ENCODE data around the gene TOGARAM2. TPM values are rescaled to one million over a fixed set of nuclear protein-coding genes. Genes with fewer than 3 reads are reported as not detected.

Gene TOGARAM2
- total and polyA plus RNA-seq, 10 donors = 3.0 to 19.9 (median 8.6) TPM

DNA sequence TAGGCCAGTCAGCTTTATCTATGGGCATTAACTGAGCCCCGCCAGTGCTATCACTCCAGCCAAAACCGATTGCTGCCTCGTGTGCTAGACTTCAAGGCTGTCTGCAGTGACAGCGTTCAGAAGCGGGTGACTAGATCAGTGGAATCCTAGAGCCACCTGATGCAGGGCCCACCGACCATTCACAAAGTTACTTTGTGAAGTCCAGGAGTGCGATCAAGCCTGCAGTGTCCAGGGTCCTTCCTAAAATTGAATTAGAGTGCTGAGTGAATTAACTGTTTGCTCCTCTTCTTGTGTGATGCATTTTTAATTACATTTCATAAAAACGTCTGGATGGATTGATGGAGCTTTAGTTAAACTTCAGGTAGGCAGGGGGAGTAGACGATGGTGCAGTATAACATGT is 79.3 kb downstream of the TOGARAM2 start:
- WGBS, 5 donors = 77 to 85% (median 83%) methylated on average over 9 of the region's 9 CpGs
- Histone ChIP-seq H3K27ac (no peak overlapping the region), H3K36me3 (no peaks in the 10 kb centered on the region), H3K9me3 (no peaks in the 10 kb centered on the region), H3K4me3 (no peak overlapping the region), H3K4me1 (peaks cover 0 to 20% (median under 1%) of the 10 kb centered on the region in 6 donors), H3K27me3 (replicated peaks in 1 of 7) (no peaks in the 10 kb centered on the region)
- TF ChIP-seq, protein P1, sequence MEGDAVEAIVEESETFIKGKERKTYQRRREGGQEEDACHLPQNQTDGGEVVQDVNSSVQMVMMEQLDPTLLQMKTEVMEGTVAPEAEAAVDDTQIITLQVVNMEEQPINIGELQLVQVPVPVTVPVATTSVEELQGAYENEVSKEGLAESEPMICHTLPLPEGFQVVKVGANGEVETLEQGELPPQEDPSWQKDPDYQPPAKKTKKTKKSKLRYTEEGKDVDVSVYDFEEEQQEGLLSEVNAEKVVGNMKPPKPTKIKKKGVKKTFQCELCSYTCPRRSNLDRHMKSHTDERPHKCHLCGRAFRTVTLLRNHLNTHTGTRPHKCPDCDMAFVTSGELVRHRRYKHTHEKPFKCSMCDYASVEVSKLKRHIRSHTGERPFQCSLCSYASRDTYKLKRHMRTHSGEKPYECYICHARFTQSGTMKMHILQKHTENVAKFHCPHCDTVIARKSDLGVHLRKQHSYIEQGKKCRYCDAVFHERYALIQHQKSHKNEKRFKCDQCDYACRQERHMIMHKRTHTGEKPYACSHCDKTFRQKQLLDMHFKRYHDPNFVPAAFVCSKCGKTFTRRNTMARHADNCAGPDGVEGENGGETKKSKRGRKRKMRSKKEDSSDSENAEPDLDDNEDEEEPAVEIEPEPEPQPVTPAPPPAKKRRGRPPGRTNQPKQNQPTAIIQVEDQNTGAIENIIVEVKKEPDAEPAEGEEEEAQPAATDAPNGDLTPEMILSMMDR (IDR thresholded peaks at IDR 0.05 in 8 of 11, conservative IDR thresholded peaks at IDR 0.05 in 3 of 11) = no peak
- no peak for TF ChIP-seq POLR2A (IDR thresholded peaks at IDR 0.05)
- TF ChIP-seq POLR2AphosphoS5 (IDR thresholded peaks at IDR 0.05) = no peak
- intact Hi-C loops (cut with DNase I; ENCODE audit: low total_unique reads) = no loop called here
- DNase-seq = no peak

DNA sequence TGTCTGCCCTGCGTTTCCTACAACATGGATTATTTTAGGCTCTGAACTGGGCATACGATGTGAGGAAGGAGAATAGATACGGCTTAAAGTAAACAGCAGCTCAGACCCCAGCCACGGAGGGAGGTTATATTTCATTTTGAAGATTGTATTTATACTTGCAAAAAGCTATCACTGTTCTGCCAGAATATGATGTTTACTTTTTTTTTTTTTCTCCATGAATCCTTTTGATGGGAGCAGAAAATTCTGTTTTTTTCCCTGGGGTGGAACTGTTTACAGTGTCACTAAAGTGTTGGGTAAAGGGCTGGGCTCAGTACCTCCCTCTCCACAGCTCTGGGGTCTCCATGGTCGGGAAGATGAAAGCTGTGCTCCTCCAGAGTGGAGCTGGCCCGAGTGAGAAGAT is 80.1 kb downstream of the TOGARAM2 start:
- H3K4me3 ChIP-seq = no peak overlapping the region
- TF ChIP-seq, protein P1 (IDR thresholded peaks at IDR 0.05 in 8 of 11, conservative IDR thresholded peaks at IDR 0.05 in 3 of 11) = no peak
- no peak for TF ChIP-seq POLR2A (IDR thresholded peaks at IDR 0.05)
- TF ChIP-seq POLR2AphosphoS5 (IDR thresholded peaks at IDR 0.05) = no peak
- 68 to 85% (median 83%) methylated on average over 6 of the region's 6 CpGs for WGBS, 5 donors
- no peaks in the 10 kb centered on the region for H3K36me3 ChIP-seq
- no peak for DNase-seq
- no peaks in the 10 kb centered on the region for H3K27me3 ChIP-seq (replicated peaks in 1 of 7)
- intact Hi-C loops (cut with DNase I; ENCODE audit: low total_unique reads) = no loop called here
- H3K9me3 ChIP-seq = no peaks in the 10 kb centered on the region
- no peak overlapping the region for H3K27ac ChIP-seq
- peaks cover 0 to 26% (median 2%) of the 10 kb centered on the region in 6 donors for H3K4me1 ChIP-seq

DNA sequence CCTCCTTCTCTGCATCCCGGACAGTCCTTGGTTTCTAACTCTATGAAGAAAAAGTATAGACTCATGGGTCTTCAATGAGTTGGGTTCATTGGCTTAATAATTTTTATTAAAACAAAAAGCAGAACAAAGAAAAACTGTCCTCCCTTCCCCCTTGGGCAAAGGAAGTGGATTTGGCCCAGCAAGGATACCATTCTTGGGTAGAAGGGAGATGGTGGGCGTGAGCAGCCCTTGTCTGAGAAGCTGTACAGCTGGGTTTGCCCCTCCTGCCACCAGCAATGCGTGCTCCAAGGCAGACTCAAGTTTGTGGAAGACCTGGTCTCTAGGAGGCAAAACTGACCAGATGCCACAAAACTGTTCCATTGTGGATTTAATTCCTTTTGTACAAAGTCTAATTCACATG is 80.5 kb downstream of the TOGARAM2 start:
- 76 to 98% (median 83%) methylated on average over 3 of the region's 3 CpGs for WGBS, 5 donors
- Histone ChIP-seq H3K4me1 (peaks cover 0 to 30% (median 2%) of the 10 kb centered on the region in 6 donors), H3K9me3 (no peaks in the 10 kb centered on the region), H3K4me3 (no peak overlapping the region), H3K27ac (no peak overlapping the region), H3K27me3 (replicated peaks in 1 of 7) (no peaks in the 10 kb centered on the region), H3K36me3 (no peaks in the 10 kb centered on the region)
- intact Hi-C loops (cut with DNase I; ENCODE audit: low total_unique reads) = no loop called here
- DNase-seq = no peak
- no peak for TF ChIP-seq POLR2A (IDR thresholded peaks at IDR 0.05)
- no peak for TF ChIP-seq POLR2AphosphoS5 (IDR thresholded peaks at IDR 0.05)
- TF ChIP-seq, protein P1 (IDR thresholded peaks at IDR 0.05 in 8 of 11, conservative IDR thresholded peaks at IDR 0.05 in 3 of 11) = no peak

DNA sequence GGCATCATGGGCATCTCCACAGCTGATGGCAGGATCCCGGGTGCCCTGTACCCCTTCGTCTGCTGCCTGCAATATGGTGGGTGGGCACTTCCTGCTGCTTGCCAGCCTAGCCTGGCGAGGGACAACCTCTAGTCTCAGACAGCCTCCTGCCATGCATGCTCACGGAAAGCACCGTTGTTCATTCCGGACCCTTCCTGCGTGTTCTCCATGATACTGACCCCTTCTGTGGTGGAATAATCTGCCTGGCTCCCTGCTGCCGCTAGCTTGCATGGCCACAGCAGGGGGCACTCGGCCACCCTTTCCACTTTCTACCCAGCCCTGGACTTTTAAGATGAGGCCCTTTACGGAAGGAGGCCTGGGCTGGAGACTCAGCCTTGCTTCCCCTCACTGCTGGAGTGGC is 81.3 kb downstream of the TOGARAM2 start:
- TF ChIP-seq, protein P1 (IDR thresholded peaks at IDR 0.05 in 8 of 11, conservative IDR thresholded peaks at IDR 0.05 in 3 of 11) = no peak
- TF ChIP-seq POLR2A (IDR thresholded peaks at IDR 0.05) (no peak), POLR2AphosphoS5 (IDR thresholded peaks at IDR 0.05) (no peak)
- no peaks in the 10 kb centered on the region for H3K27me3 ChIP-seq (replicated peaks in 1 of 7)
- peaks cover 0 to 31% (median 2%) of the 10 kb centered on the region in 6 donors for H3K4me1 ChIP-seq
- no peaks in the 10 kb centered on the region for H3K9me3 ChIP-seq
- 87 to 97% (median 90%) methylated on average over 10 of the region's 10 CpGs for WGBS, 5 donors
- H3K27ac ChIP-seq = no peak overlapping the region
- H3K36me3 ChIP-seq = no peaks in the 10 kb centered on the region
- H3K4me3 ChIP-seq = no peak overlapping the region
- DNase-seq = no peak
- intact Hi-C loops (cut with DNase I; ENCODE audit: low total_unique reads) = no loop called here
